GM21737 (cell line): ENCODE data around the gene NANOS3.
"Not testable (repeated sequence)": the region's sequence is repeated elsewhere in the genome, so short reads cannot be mapped to it uniquely, and the experiment has no call there.

Source experiments
- ATAC-seq: cut with Tn5 transposase; IDR thresholded peaks from one replicate; pipeline ENCODE4 v1.9.1; 2021; ENCODE audit warnings: mild to moderate bottlenecking, moderate library complexity; ENCODE audit not compliant: unreplicated experiment

The NANOS3 gene

GRCh38 chr19:13918726-13919411 lies 41.9 kb downstream of the NANOS3 start:
- ATAC-seq, result no peak

- no peak for ATAC-seq
These were observed 43.6 kb downstream of the NANOS3 start for GRCh38 chr19:13920524-13920923.

GRCh38 chr19:13920940-13921747 lies 44.2 kb downstream of the NANOS3 start:
- no peak for ATAC-seq

DNA sequence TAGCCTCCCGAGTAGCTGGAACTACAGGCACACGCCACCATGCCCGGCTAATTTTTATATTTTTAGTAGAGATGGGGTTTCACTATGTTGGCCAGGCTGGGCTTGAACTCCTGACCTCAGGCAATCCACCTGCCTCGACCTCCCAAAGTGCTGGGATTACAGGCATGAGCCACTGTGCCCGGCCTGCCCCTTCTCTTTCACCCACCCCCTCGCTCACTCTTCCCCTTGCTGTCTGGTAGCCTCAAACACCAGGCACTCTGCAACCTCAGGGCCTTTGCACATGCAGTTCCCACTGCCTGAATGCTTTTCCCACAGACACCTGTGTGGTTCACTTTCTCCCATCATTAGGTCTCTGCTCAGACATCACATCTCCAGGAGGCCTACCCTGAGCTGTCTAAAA lies 45.2 kb downstream of the NANOS3 start:
- ATAC-seq, result not testable (repeated sequence)

GRCh38 chr19:13923194-13923987 lies 46.5 kb downstream of the NANOS3 start:
- ATAC-seq, result no peak

DNA sequence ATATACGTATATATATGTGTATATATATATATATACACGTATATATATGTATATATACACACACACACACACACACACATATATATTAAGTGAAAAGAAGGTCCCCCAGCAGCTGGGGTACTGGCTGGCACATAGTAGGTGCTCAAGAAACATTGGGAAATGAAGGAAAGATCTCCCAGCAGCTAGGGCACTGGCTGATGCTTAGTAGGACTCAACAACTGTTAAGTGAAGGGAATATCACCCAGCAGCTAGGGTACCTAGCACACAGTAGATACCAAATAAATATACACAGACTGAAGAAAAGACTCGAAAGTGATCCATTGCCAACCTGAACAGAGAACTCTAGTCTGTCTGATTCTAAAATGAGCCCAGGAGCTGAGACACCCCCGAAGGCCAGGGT lies 49.1 kb downstream of the NANOS3 start:
- no peak for ATAC-seq

GRCh38 chr19:13926715-13927114 lies 49.8 kb downstream of the NANOS3 start:
- no peak for ATAC-seq

- no peak for ATAC-seq
These were observed 52.4 kb downstream of the NANOS3 start for GRCh38 chr19:13929340-13929739.

GRCh38 chr19:13929956-13930355 lies 53.0 kb downstream of the NANOS3 start:
- ATAC-seq, result no peak
